ENCODE results near the gene SCRT2.

DNA sequence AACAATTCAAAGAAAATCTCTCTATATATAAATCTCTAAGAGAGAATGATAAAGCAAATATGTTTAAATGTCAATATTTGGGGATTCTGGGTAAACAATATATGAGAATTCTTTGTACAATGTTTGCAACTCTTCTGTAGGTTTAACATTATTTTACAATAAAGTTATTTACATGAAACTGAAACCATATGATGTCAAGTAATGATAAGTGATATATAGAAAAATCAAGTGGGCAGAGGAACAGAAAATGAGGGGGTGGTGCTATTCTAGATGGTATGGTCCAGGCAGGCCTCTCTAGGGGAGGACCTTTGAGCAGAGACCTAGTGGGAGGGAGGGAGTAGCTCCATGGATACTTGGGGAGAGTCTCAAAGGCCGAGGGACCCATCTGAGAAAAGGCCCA lies 16.4 kb upstream of the SCRT2 start:
- TF ChIP-seq, protein P1, sequence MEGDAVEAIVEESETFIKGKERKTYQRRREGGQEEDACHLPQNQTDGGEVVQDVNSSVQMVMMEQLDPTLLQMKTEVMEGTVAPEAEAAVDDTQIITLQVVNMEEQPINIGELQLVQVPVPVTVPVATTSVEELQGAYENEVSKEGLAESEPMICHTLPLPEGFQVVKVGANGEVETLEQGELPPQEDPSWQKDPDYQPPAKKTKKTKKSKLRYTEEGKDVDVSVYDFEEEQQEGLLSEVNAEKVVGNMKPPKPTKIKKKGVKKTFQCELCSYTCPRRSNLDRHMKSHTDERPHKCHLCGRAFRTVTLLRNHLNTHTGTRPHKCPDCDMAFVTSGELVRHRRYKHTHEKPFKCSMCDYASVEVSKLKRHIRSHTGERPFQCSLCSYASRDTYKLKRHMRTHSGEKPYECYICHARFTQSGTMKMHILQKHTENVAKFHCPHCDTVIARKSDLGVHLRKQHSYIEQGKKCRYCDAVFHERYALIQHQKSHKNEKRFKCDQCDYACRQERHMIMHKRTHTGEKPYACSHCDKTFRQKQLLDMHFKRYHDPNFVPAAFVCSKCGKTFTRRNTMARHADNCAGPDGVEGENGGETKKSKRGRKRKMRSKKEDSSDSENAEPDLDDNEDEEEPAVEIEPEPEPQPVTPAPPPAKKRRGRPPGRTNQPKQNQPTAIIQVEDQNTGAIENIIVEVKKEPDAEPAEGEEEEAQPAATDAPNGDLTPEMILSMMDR (conservative IDR thresholded peaks at IDR 0.05 in 1 of 2, IDR thresholded peaks at IDR 0.05 in 1 of 2; ENCODE audit: extremely low read depth in 1 of 2, insufficient read depth in 1 of 2, low read depth in 1 of 2, low read length in 2 of 2) = no peak
- TF ChIP-seq EZH2 (IDR thresholded peaks at IDR 0.05; ENCODE audit: borderline replicate concordance, low read length) = no peak
